GM13977 (cell line): ENCODE measurements around the gene SEC14L3.

Experiments
- DNase-seq: peaks from one replicate; pipeline ENCODE4 v3.0.0; 2012; ENCODE audit warnings: low spot score
- CTCF ChIP-seq: IDR thresholded peaks from 2 replicates; pipeline ENCODE4 v1.5.1; 2012; ENCODE audit warnings: mild to moderate bottlenecking, control low read depth; ENCODE audit not compliant: insufficient read depth; ENCODE audit errors: extremely low read depth, missing control alignments
- in situ Hi-C: fragments of 300-500 bp; cut with MboI; formaldehyde crosslinking; loops from one replicate; pipeline ENCODE4 v1.12.0; 2022; ENCODE audit warnings: low sequenced_read_pairs, low pct_unique_long_range_greater_than_20kb, mixed read lengths, inconsistent platforms; ENCODE audit not compliant: unreplicated experiment

Gene SEC14L3

DNA sequence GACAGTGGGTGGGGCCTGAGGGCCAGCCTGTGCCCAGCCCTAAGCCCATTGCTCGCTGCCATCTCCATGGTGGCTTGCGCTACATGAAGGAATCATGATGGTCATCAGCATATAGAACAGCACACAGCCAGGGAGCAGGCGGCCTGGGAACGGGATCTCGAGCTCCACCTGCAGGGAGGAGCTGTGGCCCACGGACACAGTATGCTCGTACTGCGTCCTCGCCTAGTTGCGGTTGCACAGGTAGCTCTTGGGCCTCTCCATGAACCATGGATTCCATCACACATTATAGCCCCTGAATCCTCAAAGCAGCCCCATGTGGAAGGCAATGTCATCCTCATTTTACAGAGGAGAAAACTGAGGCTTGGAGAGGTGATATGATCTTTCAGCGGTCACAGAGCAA is 18.6 kb upstream of the SEC14L3 start:
- TF ChIP-seq CTCF, result peak; percentile 36
- DNase-seq, result no peak
- in situ Hi-C loops, result no loop called here

DNA sequence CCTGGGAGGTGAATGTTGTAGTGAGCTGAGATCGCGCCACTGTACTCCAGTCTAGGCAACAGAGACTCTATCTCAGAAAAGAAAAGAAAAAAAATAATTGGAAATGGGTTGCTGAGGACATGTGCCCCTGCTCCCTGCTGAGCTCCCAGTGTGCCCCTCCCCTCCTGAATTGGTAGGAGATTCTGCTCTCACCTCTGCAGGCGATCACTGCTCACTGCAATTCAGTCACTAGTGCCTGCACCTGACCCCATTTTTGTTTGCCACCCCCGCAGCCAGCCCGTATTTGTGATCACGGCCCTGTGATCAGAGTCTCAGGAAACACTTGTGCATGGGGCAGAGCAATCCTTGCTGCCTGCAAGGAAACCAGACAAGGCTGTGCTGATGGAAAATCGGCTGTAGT is 16.3 kb upstream of the SEC14L3 start:
- no peak for DNase-seq
- no peak for TF ChIP-seq CTCF
- in situ Hi-C loops, result no loop called here

DNA sequence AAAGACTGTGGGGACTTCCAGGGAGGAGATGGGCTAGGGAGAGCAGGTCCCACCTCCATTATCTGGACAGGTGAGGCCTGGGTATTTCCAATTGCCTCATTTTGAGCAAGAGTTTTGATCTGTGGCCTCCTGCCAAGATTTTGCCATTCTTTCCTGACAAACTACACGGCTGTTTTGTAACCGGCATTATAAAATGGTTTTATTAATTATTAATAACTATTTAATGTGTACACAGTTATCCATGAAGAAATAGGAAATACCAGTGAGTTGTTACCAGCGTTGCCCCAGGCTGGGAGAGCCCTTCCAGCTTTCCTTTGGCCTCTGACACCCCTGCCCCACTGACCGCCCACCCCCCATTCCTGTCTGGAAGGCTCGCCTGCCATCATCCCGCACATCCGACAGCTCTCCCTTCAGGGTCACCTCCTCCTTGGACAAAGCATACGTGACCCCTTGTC is 14.9 kb upstream of the SEC14L3 start:
- in situ Hi-C loops, result no loop called here
- TF ChIP-seq CTCF, result no peak
- DNase-seq, result no peak

GRCh38 chr22:30486118-30486517 is 14.3 kb upstream of the SEC14L3 start:
- in situ Hi-C loops, result no loop called here

GRCh38 chr22:30485362-30485988 is 13.7 kb upstream of the SEC14L3 start:
- DNase-seq, result peak; percentile 92
- TF ChIP-seq CTCF, result peak; percentile 94
- in situ Hi-C loops, result no loop called here

More at GRCh38 chr22:30486118-30486517, 14.3 kb upstream of the SEC14L3 start:
- TF ChIP-seq CTCF, result no peak
- DNase-seq, result no peak

GRCh38 chr22:30483169-30483568 is 11.4 kb upstream of the SEC14L3 start:
- TF ChIP-seq CTCF, result no peak
- no peak for DNase-seq
- in situ Hi-C loops, result no loop called here

DNA sequence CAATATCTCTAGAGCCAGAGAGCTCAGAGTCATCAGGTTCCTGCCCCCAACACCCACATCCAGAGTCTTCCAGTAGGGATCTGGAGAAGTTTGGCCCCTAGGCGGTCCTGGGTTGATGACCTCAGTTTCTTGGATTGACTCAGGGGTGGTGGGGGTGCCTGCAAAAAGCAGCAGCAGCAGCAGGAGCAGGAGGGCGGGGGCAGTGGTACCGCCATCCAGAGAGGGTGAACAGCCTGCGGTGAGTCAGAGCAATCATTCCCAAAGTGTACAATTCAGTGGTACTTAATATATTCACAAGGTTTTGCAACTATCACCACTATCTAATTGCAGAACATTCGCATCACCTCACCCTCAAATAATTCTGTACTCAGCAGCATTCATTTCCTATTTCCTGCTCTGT is 9.9 kb upstream of the SEC14L3 start:
- no peak for DNase-seq
- no peak for TF ChIP-seq CTCF
- in situ Hi-C loops, result no loop called here
